Measurements from ENCODE around the gene CST3.

GRCh38 chr20:23614163-23614562 is 23.6 kb downstream of the CST3 start:
- no peak for TF ChIP-seq CTCF (IDR thresholded peaks at IDR 0.05; ENCODE audit: poor library complexity, severe bottlenecking)
- TF ChIP-seq MXI1 (conservative IDR thresholded peaks at IDR 0.05; ENCODE audit: poor library complexity, severe bottlenecking): no peak
- no peak for TF ChIP-seq EZH2 (IDR thresholded peaks at IDR 0.05; ENCODE audit: borderline replicate concordance, insufficient read depth, low read length, poor library complexity, severe bottlenecking)
- no peak for TF ChIP-seq POLR2AphosphoS5 (IDR thresholded peaks at IDR 0.05)
- no peak for TF ChIP-seq SMC3 (conservative IDR thresholded peaks at IDR 0.05; ENCODE audit: poor library complexity)
- TF ChIP-seq REST (IDR thresholded peaks at IDR 0.05; ENCODE audit: borderline replicate concordance): no peak
- no peak for TF ChIP-seq RAD21 (conservative IDR thresholded peaks at IDR 0.05)
